Esophagus squamous epithelium (tissue), 5 donors: ENCODE measurements around the gene MYOD1. TPM values are rescaled to one million over a fixed set of nuclear protein-coding genes. Genes with fewer than 3 reads are reported as not detected.

ENCODE experiments used
- DNase-seq: peaks from one replicate; lab custom pipeline; 2025; lab: John Stamatoyannopoulos, UW
- H3K27ac ChIP-seq, 4 donors: fragments of 200-600 bp; sonication (generic); one replicate each; pipeline ENCODE4 v1.5.1; 2016 to 2019; ENCODE audit warnings: mild to moderate bottlenecking in 1 of 4
- H3K27me3 ChIP-seq, 4 donors: fragments of 200-600 bp; sonication (generic); 1 replicate in 3 of 4; 2 replicates in 1 of 4; pipeline versions ENCODE4 v1.5.1 to v1.6.0; 2017 to 2021; ENCODE audit warnings: antibody characterized with exemption in 1 of 4
- H3K36me3 ChIP-seq, 3 donors: fragments of 200-600 bp; sonication (generic); one replicate each; pipeline ENCODE4 v1.5.1; 2016 to 2019
- H3K4me1 ChIP-seq, 3 donors: fragments of 200-600 bp; sonication (generic); one replicate each; pipeline ENCODE4 v1.5.1; 2017 to 2019
- H3K4me3 ChIP-seq, 4 donors: fragments of 200-600 bp; sonication (generic); 1 replicate in 3 of 4; 2 replicates in 1 of 4; pipeline ENCODE4 v1.5.1; 2016 to 2019; ENCODE audit warnings: mild to moderate bottlenecking in 2 of 4, moderate library complexity in 1 of 4
- H3K9me3 ChIP-seq, 3 donors: fragments of 200-600 bp; sonication (generic); one replicate each; pipeline ENCODE4 v1.5.1; 2016 to 2019
- CTCF ChIP-seq, 6 experiments: fragments of 450-650 bp in 4 of 6; fragments of 200-600 bp in 2 of 6; sonication (generic) in 2 of 6; IDR thresholded peaks; one replicate each; pipeline ENCODE4 v1.5.1; 2016 to 2019; ENCODE audit warnings: antibody characterized with exemption in 6 of 6, mild to moderate bottlenecking in 4 of 6, moderate library complexity in 4 of 6
- POLR2A ChIP-seq, 4 donors: fragments of 450-650 bp; IDR thresholded peaks; one replicate each; pipeline ENCODE4 v1.6.1; 2017; ENCODE audit warnings: antibody characterized with exemption in 4 of 4, mild to moderate bottlenecking in 4 of 4, moderate library complexity in 3 of 4
- WGBS, 2 donors: methylation state at CpG; one replicate each; pipeline ENCODE4 v1.1.5; 2018; 5-methylcytosine and 5-hydroxymethylcytosine counted together
- intact Hi-C: fragments of 100-400 bp; cut with DNase I; formaldehyde crosslinking; loops from one replicate; pipeline ENCODE4 v1.15.0; 2022
- total RNA-seq, 4 donors: library from RNA; depleted of rRNA; stranded (reverse); fragments of >200 nt; gene quantifications; one replicate each; pipeline ENCODE4 v1.1.0, GENCODE V29; 2016
- donor health status: DM: yes; HTN: yes; CAD: no.

Gene MYOD1
- total RNA-seq, 4 donors from 2014 or later = not detected

DNA sequence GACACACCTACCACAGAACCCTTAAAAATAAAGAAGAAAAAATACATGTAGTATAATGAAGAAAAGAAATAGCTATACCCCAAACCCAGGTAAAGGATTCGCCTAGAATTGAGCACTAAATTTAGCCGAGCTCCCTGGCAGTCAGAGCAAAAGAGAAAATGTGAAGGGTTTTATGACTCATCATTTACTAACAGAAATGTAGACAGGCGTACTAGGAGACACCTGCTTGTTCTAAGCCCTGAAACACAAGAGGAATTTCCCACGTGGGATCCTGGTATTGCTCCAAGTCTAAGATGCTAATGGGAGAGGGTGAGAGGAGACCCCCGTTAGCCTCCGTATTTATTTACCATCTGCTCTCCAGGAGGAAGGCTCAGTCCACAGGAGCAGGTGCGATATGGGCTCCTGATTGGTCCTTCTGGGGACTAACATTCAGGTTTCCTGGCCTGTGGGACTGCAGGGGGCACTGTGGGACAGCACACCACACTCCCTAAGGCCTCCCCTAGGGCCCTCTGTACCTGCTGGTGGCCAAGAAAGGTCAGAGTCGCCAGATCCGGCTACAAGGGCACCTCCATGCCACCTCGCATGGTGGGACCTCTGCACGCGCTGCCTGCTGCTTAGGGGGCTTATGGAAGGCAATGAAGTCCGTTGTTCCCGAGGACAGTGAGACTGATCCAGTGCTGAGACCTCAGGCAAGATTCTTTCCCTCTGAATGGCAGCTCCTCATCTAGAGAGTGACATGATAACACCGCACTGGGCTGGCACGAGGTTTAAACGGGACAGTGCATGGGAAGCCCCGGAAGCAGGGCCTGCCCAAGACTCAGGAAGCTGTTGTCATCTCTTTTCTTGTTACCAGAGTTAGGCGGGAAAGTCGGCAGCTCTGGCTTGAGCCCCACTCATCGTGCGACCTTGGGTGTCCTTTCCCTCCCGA is 41.0 kb downstream of the MYOD1 start:
- Histone ChIP-seq H3K9me3 (no peaks in the 10 kb centered on the region), H3K36me3 (no peaks in the 10 kb centered on the region), H3K27ac (no peak overlapping the region), H3K4me1 (no peaks in the 10 kb centered on the region), H3K27me3 (peaks cover 0 to 5% (median 0%) of the 10 kb centered on the region in 4 donors), H3K4me3 (no peak overlapping the region)
- no peak for DNase-seq
- no peak for TF ChIP-seq POLR2A (IDR thresholded peaks at IDR 0.05)
- peak in 5 of 6 experiments; percentile 38 to 66 (median 45) for TF ChIP-seq CTCF (IDR thresholded peaks at IDR 0.05)
- intact Hi-C loops = no loop called here
- WGBS, 2 donors = 55 to 60% methylated on average over 14 to 21 of the region's 23 CpGs

DNA sequence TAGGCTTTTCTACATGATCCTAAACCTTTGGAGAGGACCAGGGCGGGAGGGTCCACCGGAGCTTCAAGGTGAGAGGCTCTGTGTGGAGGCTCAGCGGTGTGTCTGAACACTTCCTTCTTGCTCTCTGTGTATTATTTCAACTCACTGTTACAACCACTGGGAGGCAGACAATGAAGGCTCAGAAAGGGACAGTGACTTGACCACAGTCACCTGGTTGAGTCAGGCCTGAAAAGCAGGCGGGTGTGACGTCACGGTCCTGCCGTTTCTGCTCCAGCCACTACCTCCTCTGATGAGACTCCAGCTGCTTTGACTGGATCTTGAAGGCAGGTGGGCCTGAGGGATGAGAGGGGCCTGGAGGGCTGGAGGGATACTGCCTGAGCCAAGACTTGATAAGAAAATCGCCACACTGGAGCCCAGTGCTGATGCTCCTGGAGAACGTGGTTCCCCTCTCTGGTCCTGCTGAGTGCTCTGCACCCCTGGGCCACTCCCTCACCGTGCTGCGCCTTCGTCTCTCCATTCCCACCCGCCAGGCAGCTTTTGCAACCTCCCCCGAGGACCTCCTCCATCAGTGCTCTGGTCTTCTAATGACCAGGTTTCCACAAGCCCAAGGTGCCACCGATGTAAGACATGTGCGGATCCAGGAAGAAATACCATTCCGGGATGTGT is 43.1 kb downstream of the MYOD1 start:
- DNase-seq = no peak
- Histone ChIP-seq H3K4me3 (no peak overlapping the region), H3K36me3 (no peaks in the 10 kb centered on the region), H3K27ac (no peak overlapping the region), H3K27me3 (peaks cover 0 to 6% (median 0%) of the 10 kb centered on the region in 4 donors), H3K4me1 (no peaks in the 10 kb centered on the region), H3K9me3 (no peaks in the 10 kb centered on the region)
- TF ChIP-seq CTCF (IDR thresholded peaks at IDR 0.05) (peak in 1 of 6 experiments; percentile 28), POLR2A (IDR thresholded peaks at IDR 0.05) (no peak)
- 63 to 88% methylated on average over 5 to 14 of the region's 17 CpGs for WGBS, 2 donors
- intact Hi-C loops = no loop called here

GRCh38 chr11:17763244-17763643 is 43.9 kb downstream of the MYOD1 start:
- Histone ChIP-seq H3K36me3 (no peaks in the 10 kb centered on the region), H3K9me3 (no peaks in the 10 kb centered on the region), H3K27ac (no peak overlapping the region), H3K4me3 (no peak overlapping the region), H3K4me1 (no peaks in the 10 kb centered on the region), H3K27me3 (peaks cover 0 to 6% (median 0%) of the 10 kb centered on the region in 4 donors)
- TF ChIP-seq CTCF (IDR thresholded peaks at IDR 0.05) (no peak), POLR2A (IDR thresholded peaks at IDR 0.05) (no peak)
- DNase-seq = no peak
- WGBS, 2 donors = 67 to 100% methylated on average over 2 to 7 of the region's 7 CpGs
- intact Hi-C loops = no loop called here

GRCh38 chr11:17763703-17764102 is 44.3 kb downstream of the MYOD1 start:
- Histone ChIP-seq H3K4me1 (no peaks in the 10 kb centered on the region), H3K4me3 (no peak overlapping the region), H3K27ac (no peak overlapping the region), H3K27me3 (peaks cover 0 to 6% (median 0%) of the 10 kb centered on the region in 4 donors), H3K9me3 (no peaks in the 10 kb centered on the region), H3K36me3 (no peaks in the 10 kb centered on the region)
- TF ChIP-seq CTCF (IDR thresholded peaks at IDR 0.05) (no peak), POLR2A (IDR thresholded peaks at IDR 0.05) (no peak)
- DNase-seq = no peak
- 58 to 59% methylated on average over 3 of the region's 3 CpGs for WGBS, 2 donors
- intact Hi-C loops = no loop called here
